PC-9 (cell line): ENCODE measurements around the gene NUDT1. TPM values are rescaled to one million over a fixed set of nuclear protein-coding genes. Genes with fewer than 3 reads are reported as not detected.

Experiments used
- BruUV-seq: library from RNA; stranded (reverse); fragments of 400-500 nt; replicated peaks from 2 replicates; lab custom pipeline; 2021; lab: Mats Ljungman, UMichigan
- CTCF ChIA-PET: fragments of 300-600 bp; sonication (Branson Sonifier 250); formaldehyde crosslinking; loops from one replicate; lab custom pipeline; 2022; ENCODE audit warnings: antibody characterized with exemption; lab: Charles Lee
- POLR2A ChIA-PET: fragments of 300-600 bp; sonication (Branson Sonifier 250); formaldehyde crosslinking; loops from one replicate; lab custom pipeline; 2022; ENCODE audit warnings: antibody characterized with exemption; ENCODE audit not compliant: unreplicated experiment; lab: Charles Lee
- DNase-seq, 2 experiments: peaks; one replicate each; pipeline versions ENCODE4 v3.0.0 to v3.0.0-alpha.2; 2015 to 2022; ENCODE audit warnings: mixed read lengths in 1 of 2
- H2AFZ ChIP-seq: fragments of 200-600 bp; sonication (generic); 2 replicates; pipeline ENCODE4 v1.8.1; 2017; ENCODE audit warnings: antibody characterized with exemption
- H3F3A ChIP-seq: fragments of 200-600 bp; sonication (generic); 2 replicates; pipeline ENCODE4 v1.8.1; 2017; ENCODE audit warnings: antibody characterized with exemption, mild to moderate bottlenecking, low read depth; ENCODE audit not compliant: insufficient read depth
- H3K27ac ChIP-seq: fragments of 200-600 bp; sonication (generic); 2 replicates; pipeline ENCODE4 v1.6.1; 2016; ENCODE audit warnings: mixed run types
- H3K27me3 ChIP-seq: fragments of 200-600 bp; sonication (generic); 2 replicates; pipeline ENCODE4 v1.6.1; 2016; ENCODE audit warnings: low read depth, mixed run types; ENCODE audit not compliant: insufficient read depth
- H3K36me3 ChIP-seq: fragments of 200-600 bp; sonication (generic); 2 replicates; pipeline ENCODE4 v1.6.1; 2016; ENCODE audit warnings: low read depth, mixed run types
- H3K4me1 ChIP-seq: fragments of 200-600 bp; sonication (generic); replicated peaks from 2 replicates; pipeline ENCODE4 v1.6.1; 2016; ENCODE audit warnings: mixed run types; ENCODE audit not compliant: insufficient read depth
- H3K4me2 ChIP-seq: fragments of 200-600 bp; sonication (generic); 2 replicates; pipeline ENCODE4 v1.6.1; 2017; ENCODE audit warnings: mixed run types
- H3K4me3 ChIP-seq: fragments of 200-600 bp; sonication (generic); 2 replicates; pipeline ENCODE4 v1.6.1; 2016; ENCODE audit warnings: mixed run types
- H3K79me2 ChIP-seq: fragments of 200-600 bp; sonication (generic); 2 replicates; pipeline ENCODE4 v1.6.1; 2017; ENCODE audit warnings: low read depth, mixed run types
- H3K9me2 ChIP-seq: fragments of 200-600 bp; sonication (generic); 2 replicates; pipeline ENCODE4 v1.8.1; 2017; ENCODE audit warnings: mild to moderate bottlenecking; ENCODE audit not compliant: insufficient read depth
- H3K9me3 ChIP-seq: fragments of 200-600 bp; sonication (generic); 2 replicates; pipeline ENCODE4 v1.8.1; 2016; ENCODE audit warnings: low read depth; ENCODE audit not compliant: insufficient read depth
- H4K20me1 ChIP-seq: fragments of 200-600 bp; sonication (generic); 2 replicates; pipeline ENCODE4 v1.8.1; 2017; ENCODE audit not compliant: insufficient read depth
- EZH2 ChIP-seq: fragments of 200-600 bp; sonication (generic); IDR thresholded peaks from 2 replicates; pipeline ENCODE4 v1.8.0; 2017; ENCODE audit warnings: antibody characterized with exemption, low read depth
- intact Hi-C: fragments of 100-400 bp; cut with micrococcal nuclease; formaldehyde crosslinking; loops from one replicate; pipeline ENCODE4 v1.10.0; 2022; ENCODE audit not compliant: unreplicated experiment
- total RNA-seq: library from RNA; stranded (reverse); gene quantifications from 2 replicates; pipeline ENCODE4 v1.2.3, GENCODE V29; 2021
- TF ChIP-seq, protein P1 (sequence below): fragments of 200-600 bp; sonication (generic); conservative IDR thresholded peaks from 2 replicates; pipeline ENCODE4 v1.6.1; 2017; ENCODE audit warnings: mixed run types, antibody characterized with exemption, mild to moderate bottlenecking, moderate library complexity

Gene NUDT1
- total RNA-seq, 1 experiment from 2014 or later = 63.9 TPM

DNA sequence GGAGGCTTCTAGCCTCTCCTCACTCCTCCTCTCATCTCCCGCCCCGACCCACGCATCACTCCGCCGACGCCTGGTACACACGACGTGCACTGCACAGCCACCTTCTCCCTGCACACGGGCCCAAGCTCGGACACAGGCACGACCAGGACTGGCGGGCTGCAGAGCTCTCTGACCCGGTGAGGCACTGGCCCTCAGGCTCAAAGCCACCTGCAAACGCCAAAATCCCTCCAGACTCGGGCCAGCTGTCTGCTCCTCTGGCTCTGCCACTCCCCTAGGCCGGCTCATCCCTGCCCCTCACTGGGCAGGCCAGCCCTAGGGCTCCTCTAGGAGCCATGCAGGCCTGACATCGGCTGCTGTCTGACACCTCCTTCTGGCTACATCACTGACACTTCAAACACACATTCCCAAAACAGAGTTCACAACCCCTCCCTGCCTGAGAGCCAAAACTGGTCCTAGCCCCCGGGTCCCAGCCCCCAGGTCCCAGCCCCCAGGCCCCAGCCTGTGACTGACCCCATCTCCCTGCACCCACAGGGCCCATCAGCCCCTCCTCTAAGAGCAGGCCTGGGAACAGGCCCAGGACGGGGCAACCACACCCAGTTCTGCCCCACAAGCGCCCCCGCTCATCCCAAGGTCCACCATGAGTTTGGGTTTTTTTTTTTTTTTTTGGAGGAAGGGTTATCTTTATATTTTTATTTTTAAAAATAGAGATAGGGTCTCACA, 44.4 kb upstream of the NUDT1 start:
- Histone ChIP-seq H3F3A (no peaks in the 10 kb centered on the region), H2AFZ (no peak overlapping the region), H3K9me2 (no peaks in the 10 kb centered on the region), H3K79me2 (no peaks in the 10 kb centered on the region), H4K20me1 (no peaks in the 10 kb centered on the region), H3K4me3 (no peak overlapping the region), H3K27ac (no peak overlapping the region), H3K36me3 (peaks cover 23% of the 10 kb centered on the region), H3K9me3 (peaks cover 11% of the 10 kb centered on the region), H3K4me2 (no peak overlapping the region), H3K27me3 (no peaks in the 10 kb centered on the region), H3K4me1 (no peaks in the 10 kb centered on the region)
- ChIA-PET CTCF (no interaction called here), POLR2A (no interaction called here)
- BruUV-seq = no TSS peak
- TF ChIP-seq, protein P1, sequence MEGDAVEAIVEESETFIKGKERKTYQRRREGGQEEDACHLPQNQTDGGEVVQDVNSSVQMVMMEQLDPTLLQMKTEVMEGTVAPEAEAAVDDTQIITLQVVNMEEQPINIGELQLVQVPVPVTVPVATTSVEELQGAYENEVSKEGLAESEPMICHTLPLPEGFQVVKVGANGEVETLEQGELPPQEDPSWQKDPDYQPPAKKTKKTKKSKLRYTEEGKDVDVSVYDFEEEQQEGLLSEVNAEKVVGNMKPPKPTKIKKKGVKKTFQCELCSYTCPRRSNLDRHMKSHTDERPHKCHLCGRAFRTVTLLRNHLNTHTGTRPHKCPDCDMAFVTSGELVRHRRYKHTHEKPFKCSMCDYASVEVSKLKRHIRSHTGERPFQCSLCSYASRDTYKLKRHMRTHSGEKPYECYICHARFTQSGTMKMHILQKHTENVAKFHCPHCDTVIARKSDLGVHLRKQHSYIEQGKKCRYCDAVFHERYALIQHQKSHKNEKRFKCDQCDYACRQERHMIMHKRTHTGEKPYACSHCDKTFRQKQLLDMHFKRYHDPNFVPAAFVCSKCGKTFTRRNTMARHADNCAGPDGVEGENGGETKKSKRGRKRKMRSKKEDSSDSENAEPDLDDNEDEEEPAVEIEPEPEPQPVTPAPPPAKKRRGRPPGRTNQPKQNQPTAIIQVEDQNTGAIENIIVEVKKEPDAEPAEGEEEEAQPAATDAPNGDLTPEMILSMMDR = no peak
- TF ChIP-seq EZH2 = no peak
- DNase-seq = no peak
- intact Hi-C loops = no loop called here

DNA sequence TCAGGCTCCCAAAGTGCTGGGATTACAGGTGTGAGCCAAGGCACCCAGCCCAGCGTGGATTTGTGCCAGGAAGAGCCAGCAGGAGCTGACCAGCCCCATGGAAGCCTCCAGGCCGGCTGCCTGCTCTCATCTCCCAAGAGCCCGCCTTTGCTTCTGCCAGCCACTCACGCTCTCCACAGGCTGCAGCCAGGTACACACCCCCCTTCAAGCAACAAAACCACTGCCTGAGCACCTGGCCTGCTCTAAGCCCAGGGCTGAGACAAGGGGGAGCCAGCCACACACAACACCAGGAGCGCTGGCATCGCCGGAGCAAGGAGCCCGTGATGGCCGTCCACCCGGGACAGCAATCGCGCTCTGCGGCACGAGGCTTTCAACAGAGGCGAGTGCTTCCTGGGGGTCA, 43.8 kb upstream of the NUDT1 start:
- no peaks in the 10 kb centered on the region for H3K27me3 ChIP-seq
- no peak overlapping the region for H2AFZ ChIP-seq
- H3K36me3 ChIP-seq = peaks cover 22% of the 10 kb centered on the region
- no peak overlapping the region for H3K4me3 ChIP-seq
- TF ChIP-seq EZH2 = no peak
- TF ChIP-seq, protein P1 = no peak
- no TSS peak for BruUV-seq
- H3K4me1 ChIP-seq = no peaks in the 10 kb centered on the region
- DNase-seq = no peak
- no peaks in the 10 kb centered on the region for H3F3A ChIP-seq
- H3K27ac ChIP-seq = no peak overlapping the region
- POLR2A ChIA-PET = no interaction called here
- H4K20me1 ChIP-seq = no peaks in the 10 kb centered on the region
- CTCF ChIA-PET = no interaction called here
- no peaks in the 10 kb centered on the region for H3K79me2 ChIP-seq
- no peaks in the 10 kb centered on the region for H3K9me2 ChIP-seq
- no peak overlapping the region for H3K4me2 ChIP-seq
- peaks cover 11% of the 10 kb centered on the region for H3K9me3 ChIP-seq
- intact Hi-C loops = no loop called here

DNA sequence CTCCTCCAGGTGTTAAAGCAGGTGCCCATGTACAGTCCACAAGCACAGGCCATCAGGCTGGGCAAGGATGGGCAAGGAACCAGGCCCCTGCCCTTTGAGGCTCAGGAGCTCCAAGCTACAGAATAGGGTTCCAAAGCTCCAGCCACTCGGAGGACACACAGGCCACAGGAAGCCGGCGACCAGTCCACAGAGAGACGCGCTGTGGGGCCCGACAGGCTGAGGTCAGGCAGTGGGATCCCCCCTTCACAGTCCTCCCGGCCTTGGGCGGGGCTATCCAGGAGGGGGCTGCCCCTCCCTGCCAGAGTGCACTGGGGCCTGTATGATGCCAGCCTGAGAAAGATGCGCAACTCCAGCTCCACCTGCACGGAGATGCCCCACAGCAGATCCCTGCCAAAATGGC, 43.3 kb upstream of the NUDT1 start:
- H3K9me3 ChIP-seq = peaks cover 11% of the 10 kb centered on the region
- BruUV-seq = no TSS peak
- no peaks in the 10 kb centered on the region for H3K9me2 ChIP-seq
- no peak overlapping the region for H3K4me2 ChIP-seq
- H3K79me2 ChIP-seq = no peaks in the 10 kb centered on the region
- ChIA-PET POLR2A (no interaction called here), CTCF (no interaction called here)
- no peaks in the 10 kb centered on the region for H3K27me3 ChIP-seq
- H3F3A ChIP-seq = no peaks in the 10 kb centered on the region
- intact Hi-C loops = no loop called here
- H3K4me3 ChIP-seq = no peak overlapping the region
- no peak overlapping the region for H2AFZ ChIP-seq
- H4K20me1 ChIP-seq = no peaks in the 10 kb centered on the region
- no peak overlapping the region for H3K27ac ChIP-seq
- peaks cover 22% of the 10 kb centered on the region for H3K36me3 ChIP-seq
- TF ChIP-seq, protein P1 = no peak
- TF ChIP-seq EZH2 = no peak
- no peaks in the 10 kb centered on the region for H3K4me1 ChIP-seq
- DNase-seq = no peak
